ENCODE data around the gene PTPRT.

DNA sequence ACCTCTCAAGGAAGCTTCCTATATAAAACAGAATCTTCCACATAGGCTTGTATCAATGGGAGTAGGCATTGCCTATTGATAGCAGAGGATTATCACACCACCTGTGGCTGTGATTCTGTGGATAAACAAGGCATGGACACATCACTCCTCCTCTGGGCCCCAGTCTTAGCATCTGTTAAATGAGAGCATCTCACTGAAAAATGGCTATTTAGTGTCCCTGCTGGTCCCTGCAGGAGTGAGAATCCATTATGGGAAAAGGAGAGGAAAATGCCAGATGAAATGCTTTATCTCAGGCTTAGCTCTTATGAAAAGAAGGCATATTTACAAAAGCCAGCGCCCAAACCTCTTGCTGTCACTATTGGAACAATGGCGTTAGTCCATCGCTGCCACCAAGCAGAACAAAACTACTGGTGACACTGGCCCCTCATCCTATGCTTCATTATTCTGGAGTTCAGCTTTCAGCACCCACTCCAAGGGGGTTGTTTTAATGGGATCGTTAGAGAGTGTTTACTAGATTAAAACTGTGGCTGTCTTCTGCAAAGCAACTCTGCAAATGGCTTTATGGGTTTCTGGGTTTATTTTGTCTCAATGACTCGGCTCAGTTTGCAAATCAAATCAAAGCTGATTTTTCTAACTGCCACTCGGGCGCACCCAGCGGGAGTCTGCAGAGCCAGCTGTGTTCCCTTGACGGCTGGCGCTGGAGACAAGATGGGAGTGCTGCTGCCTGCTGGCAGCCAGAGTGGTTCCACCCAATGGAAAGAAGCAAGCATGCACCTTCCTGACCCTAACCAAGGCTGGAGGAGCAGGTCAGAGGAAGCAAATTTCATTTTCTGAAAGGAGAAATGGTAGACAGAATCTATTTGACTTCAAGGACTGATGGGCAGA, 912.7 kb downstream of the PTPRT start:
- TF ChIP-seq, protein P1, sequence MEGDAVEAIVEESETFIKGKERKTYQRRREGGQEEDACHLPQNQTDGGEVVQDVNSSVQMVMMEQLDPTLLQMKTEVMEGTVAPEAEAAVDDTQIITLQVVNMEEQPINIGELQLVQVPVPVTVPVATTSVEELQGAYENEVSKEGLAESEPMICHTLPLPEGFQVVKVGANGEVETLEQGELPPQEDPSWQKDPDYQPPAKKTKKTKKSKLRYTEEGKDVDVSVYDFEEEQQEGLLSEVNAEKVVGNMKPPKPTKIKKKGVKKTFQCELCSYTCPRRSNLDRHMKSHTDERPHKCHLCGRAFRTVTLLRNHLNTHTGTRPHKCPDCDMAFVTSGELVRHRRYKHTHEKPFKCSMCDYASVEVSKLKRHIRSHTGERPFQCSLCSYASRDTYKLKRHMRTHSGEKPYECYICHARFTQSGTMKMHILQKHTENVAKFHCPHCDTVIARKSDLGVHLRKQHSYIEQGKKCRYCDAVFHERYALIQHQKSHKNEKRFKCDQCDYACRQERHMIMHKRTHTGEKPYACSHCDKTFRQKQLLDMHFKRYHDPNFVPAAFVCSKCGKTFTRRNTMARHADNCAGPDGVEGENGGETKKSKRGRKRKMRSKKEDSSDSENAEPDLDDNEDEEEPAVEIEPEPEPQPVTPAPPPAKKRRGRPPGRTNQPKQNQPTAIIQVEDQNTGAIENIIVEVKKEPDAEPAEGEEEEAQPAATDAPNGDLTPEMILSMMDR (IDR thresholded peaks at IDR 0.05; ENCODE audit: low read depth, low read length, missing input control), result no peak
- TF ChIP-seq, protein P2, sequence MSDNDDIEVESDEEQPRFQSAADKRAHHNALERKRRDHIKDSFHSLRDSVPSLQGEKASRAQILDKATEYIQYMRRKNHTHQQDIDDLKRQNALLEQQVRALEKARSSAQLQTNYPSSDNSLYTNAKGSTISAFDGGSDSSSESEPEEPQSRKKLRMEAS (IDR thresholded peaks at IDR 0.05), result no peak
- TF ChIP-seq SP1 (IDR thresholded peaks at IDR 0.05) (no peak), RAD21 (IDR thresholded peaks at IDR 0.05) (no peak), FOXA1 (IDR thresholded peaks at IDR 0.05) (no peak), GABPA (IDR thresholded peaks at IDR 0.05 in 1 of 2, conservative IDR thresholded peaks at IDR 0.05 in 1 of 2) (no peak)

Measured in liver (tissue), 3 donors.